Measurements from ENCODE around the gene WDR26. TPM values are rescaled to one million over a fixed set of nuclear protein-coding genes. Genes with fewer than 3 reads are reported as not detected.

The WDR26 gene
- total RNA-seq, 1 donor from 2014 or later, result 110 TPM

DNA sequence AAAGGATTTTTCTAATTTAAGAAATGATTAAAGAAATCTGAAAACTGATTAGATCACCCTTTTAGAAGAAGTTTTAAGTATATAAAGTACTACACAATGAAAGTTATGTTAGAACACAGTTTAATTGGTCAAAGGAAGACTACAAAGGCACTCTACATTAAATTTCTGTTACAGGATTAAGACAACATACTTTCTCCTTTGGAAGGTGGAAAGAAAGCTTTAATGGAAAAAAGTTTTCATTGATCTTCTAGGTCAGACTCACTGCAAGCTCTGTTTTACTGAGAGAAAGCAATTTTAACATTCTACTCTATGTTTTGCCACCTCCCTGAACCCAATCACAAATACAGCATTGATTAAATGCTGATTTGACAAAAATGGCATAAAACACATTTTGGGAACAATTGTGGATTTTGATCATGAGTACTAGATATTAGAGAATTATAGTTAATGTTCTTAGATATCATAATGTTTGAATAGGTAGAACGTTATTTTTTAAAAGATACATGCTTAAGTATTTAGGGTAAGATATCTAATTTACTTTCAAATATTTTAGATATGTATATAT, 32.0 kb downstream of the WDR26 start:
- Mint-ChIP-seq H3K36me3 (ENCODE audit: unreplicated experiment) (no peaks in the 10 kb centered on the region), H3K4me1 (ENCODE audit: low read depth, unreplicated experiment) (peaks cover 5% of the 10 kb centered on the region), H3K4me3 (ENCODE audit: unreplicated experiment) (no peak overlapping the region), H3K27ac (ENCODE audit: unreplicated experiment) (no peak overlapping the region), H3K27me3 (ENCODE audit: unreplicated experiment) (no peaks in the 10 kb centered on the region), H3K9me3 (ENCODE audit: unreplicated experiment) (no peaks in the 10 kb centered on the region)
- no peak for DNase-seq
- TF ChIP-seq, protein P1, sequence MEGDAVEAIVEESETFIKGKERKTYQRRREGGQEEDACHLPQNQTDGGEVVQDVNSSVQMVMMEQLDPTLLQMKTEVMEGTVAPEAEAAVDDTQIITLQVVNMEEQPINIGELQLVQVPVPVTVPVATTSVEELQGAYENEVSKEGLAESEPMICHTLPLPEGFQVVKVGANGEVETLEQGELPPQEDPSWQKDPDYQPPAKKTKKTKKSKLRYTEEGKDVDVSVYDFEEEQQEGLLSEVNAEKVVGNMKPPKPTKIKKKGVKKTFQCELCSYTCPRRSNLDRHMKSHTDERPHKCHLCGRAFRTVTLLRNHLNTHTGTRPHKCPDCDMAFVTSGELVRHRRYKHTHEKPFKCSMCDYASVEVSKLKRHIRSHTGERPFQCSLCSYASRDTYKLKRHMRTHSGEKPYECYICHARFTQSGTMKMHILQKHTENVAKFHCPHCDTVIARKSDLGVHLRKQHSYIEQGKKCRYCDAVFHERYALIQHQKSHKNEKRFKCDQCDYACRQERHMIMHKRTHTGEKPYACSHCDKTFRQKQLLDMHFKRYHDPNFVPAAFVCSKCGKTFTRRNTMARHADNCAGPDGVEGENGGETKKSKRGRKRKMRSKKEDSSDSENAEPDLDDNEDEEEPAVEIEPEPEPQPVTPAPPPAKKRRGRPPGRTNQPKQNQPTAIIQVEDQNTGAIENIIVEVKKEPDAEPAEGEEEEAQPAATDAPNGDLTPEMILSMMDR (IDR thresholded peaks at IDR 0.05; ENCODE audit: partially characterized antibody, unreplicated experiment), result no peak

DNA sequence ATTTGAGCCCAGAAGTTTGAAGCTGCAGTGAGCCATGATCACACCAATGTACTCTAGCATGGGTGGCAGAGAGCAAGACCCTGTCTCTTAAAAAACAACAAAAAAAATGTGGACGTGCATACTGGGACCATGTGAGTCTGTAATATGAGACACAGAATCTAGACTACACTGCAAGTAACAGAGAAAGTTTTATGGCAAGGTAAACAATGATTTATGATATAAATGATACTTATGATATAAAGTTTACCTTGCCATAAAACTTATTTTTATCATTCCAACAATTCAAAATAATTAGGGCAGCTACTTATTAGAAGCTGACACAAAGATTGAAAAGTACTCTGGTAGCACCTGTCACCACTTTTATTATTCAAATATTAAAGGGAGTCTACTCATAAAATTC, 34.7 kb downstream of the WDR26 start:
- Mint-ChIP-seq H3K4me1 (ENCODE audit: low read depth, unreplicated experiment) (no peaks in the 10 kb centered on the region), H3K9me3 (ENCODE audit: unreplicated experiment) (no peaks in the 10 kb centered on the region), H3K27ac (ENCODE audit: unreplicated experiment) (no peak overlapping the region), H3K36me3 (ENCODE audit: unreplicated experiment) (no peaks in the 10 kb centered on the region), H3K4me3 (ENCODE audit: unreplicated experiment) (no peak overlapping the region), H3K27me3 (ENCODE audit: unreplicated experiment) (no peaks in the 10 kb centered on the region)
- DNase-seq, result no peak
- TF ChIP-seq, protein P1 (IDR thresholded peaks at IDR 0.05; ENCODE audit: partially characterized antibody, unreplicated experiment), result no peak

DNA sequence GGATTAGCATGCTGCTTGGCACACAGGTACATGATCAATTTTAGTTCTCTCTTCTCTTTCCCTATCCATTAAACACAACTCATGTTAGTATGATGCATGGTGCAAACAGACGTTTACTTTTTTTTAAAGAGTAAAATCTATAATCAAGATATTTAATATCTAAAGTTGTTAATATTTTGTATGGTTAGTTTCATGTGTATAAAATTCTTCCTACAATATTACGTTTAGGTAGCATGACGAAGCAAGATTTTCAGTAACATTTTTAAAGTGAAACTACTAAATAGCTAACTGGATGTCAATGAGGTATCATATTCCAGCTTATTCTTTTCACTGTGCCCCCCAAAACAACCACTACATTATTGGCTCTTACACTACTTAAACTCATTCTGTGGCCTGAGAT, 41.3 kb downstream of the WDR26 start:
- Mint-ChIP-seq H3K9me3 (ENCODE audit: unreplicated experiment) (peaks cover 1% of the 10 kb centered on the region), H3K27ac (ENCODE audit: unreplicated experiment) (no peak overlapping the region), H3K4me3 (ENCODE audit: unreplicated experiment) (no peak overlapping the region), H3K4me1 (ENCODE audit: low read depth, unreplicated experiment) (no peaks in the 10 kb centered on the region), H3K27me3 (ENCODE audit: unreplicated experiment) (no peaks in the 10 kb centered on the region), H3K36me3 (ENCODE audit: unreplicated experiment) (no peaks in the 10 kb centered on the region)
- TF ChIP-seq, protein P1 (IDR thresholded peaks at IDR 0.05; ENCODE audit: partially characterized antibody, unreplicated experiment), result no peak
- no peak for DNase-seq

DNA sequence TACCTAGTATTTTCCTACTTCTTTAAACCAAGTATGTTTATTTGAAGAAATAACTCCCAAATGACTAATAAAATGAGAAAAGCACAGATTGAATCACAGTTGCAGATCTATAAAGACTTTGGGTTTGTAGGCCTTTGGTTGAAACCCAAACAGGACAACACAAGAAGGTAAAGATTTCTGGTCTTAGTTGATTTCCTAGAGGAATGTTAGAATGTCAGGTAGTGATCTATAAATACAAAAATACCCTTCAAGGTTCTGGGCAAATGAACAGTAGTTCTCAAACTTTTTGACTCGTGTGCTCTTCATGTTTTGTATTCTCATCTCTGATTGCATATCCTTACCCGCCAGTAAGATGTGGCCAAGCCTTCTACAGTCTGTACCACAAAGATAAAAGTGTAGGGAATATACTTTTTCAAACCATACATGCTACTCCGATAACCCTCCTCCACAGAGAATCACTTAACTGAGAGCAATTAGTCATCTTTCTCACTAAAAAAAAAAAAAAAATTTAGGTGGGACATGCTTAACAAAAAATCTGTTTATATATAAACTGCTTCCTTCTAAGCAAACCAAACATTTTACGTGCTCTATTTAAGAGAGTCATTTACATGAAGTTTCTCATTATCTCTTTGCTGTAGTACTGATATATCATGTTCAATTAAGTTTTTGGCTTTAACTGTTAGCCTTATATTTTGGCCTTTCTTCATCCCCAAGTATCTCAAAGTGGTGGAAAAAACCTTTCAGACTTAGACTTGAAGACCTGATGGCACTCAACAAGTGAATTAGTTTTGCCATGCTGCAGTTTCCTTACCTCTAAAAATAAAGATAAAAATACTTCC, 42.0 kb downstream of the WDR26 start:
- TF ChIP-seq, protein P1 (IDR thresholded peaks at IDR 0.05; ENCODE audit: partially characterized antibody, unreplicated experiment), result no peak
- H3K27ac Mint-ChIP-seq (ENCODE audit: unreplicated experiment), result no peak overlapping the region
- DNase-seq, result no peak
- H3K27me3 Mint-ChIP-seq (ENCODE audit: unreplicated experiment), result no peaks in the 10 kb centered on the region
- H3K9me3 Mint-ChIP-seq (ENCODE audit: unreplicated experiment), result peaks cover 1% of the 10 kb centered on the region
- no peaks in the 10 kb centered on the region for H3K4me1 Mint-ChIP-seq (ENCODE audit: low read depth, unreplicated experiment)
- no peak overlapping the region for H3K4me3 Mint-ChIP-seq (ENCODE audit: unreplicated experiment)
- H3K36me3 Mint-ChIP-seq (ENCODE audit: unreplicated experiment), result no peaks in the 10 kb centered on the region

DNA sequence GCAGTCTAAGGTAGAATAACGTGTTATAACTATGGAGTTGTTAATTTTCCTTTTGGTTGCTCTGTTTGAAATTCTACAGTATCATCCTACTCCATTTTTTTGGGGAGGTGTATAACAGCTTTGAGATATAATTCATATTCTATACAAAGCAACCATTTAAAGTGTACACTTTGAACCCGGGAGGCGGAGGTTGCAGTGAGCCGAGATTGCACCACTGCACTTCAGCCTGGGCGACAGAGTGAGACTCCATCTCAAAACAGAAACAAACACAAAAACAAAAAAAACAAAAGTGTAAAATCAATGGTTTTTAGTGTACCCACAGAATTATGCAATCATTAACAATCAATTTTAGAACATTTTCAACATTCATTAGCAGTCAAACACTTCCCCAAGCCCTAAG, 44.1 kb downstream of the WDR26 start:
- Mint-ChIP-seq H3K4me1 (ENCODE audit: low read depth, unreplicated experiment) (no peaks in the 10 kb centered on the region), H3K27me3 (ENCODE audit: unreplicated experiment) (no peaks in the 10 kb centered on the region), H3K4me3 (ENCODE audit: unreplicated experiment) (no peak overlapping the region), H3K27ac (ENCODE audit: unreplicated experiment) (no peak overlapping the region), H3K9me3 (ENCODE audit: unreplicated experiment) (peaks cover 1% of the 10 kb centered on the region), H3K36me3 (ENCODE audit: unreplicated experiment) (no peaks in the 10 kb centered on the region)
- no peak for DNase-seq
- TF ChIP-seq, protein P1 (IDR thresholded peaks at IDR 0.05; ENCODE audit: partially characterized antibody, unreplicated experiment), result no peak

Measured in glutamatergic neuron (in vitro differentiated cells).